ENCODE measurements around the gene DCPS.

The DCPS gene

DNA sequence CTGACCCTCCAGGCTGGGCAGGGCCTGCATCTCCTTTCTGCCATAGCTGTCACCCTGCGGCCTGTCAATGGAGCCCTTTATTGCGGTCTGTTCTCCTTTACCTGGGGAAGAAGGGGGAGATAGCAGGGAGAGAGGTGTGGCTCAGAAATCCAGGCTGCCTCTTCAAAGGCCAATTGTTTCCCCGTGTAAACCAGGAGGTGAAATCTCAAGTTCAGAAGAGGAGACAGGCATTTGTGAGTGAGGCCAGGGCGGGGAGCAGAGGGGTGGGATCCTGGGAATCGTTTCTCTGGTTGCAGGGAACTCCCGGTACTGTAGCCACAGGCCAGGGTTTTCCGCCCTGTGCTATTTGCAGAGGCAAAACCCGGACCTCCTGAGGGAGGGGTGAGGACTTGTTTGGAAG lies 9.1 kb downstream of the DCPS start:
- Histone ChIP-seq H3K4me1 (ENCODE audit: control insufficient read depth, low read depth, low read length) (no peaks in the 10 kb centered on the region), H3K36me3 (ENCODE audit: control insufficient read depth, low read depth, low read length) (peaks cover 5% of the 10 kb centered on the region), H3K9ac (ENCODE audit: low read length) (no peak overlapping the region), H3K27me3 (ENCODE audit: control insufficient read depth, insufficient read depth, low read length) (no peaks in the 10 kb centered on the region), H3K4me3 (ENCODE audit: low read length) (no peak overlapping the region), H3K27ac (ENCODE audit: low read length) (no peak overlapping the region), H3K9me3 (ENCODE audit: control insufficient read depth, low read depth, low read length) (no peaks in the 10 kb centered on the region)

DNA sequence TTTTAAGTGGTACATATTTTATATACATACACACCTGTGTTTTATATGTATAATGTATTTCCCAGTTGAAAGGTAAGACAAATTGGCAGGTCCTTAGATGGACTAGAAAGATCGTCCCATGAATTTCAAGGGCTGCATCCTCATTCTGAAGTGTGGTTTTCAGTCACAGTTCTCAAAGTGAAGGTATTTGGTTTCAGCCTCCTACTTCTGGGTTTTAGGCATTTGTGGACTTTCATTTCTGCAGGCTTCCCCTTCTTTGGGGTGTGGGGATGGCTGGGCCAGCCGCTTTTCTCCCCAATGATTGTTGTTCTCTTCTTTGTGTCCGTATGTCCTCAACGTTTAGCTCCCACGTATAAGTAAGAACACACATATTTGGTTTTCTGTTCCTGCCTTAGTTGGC lies 10.0 kb downstream of the DCPS start:
- Histone ChIP-seq H3K4me1 (ENCODE audit: control insufficient read depth, low read depth, low read length) (no peaks in the 10 kb centered on the region), H3K27ac (ENCODE audit: low read length) (no peak overlapping the region), H3K4me3 (ENCODE audit: low read length) (no peak overlapping the region), H3K9me3 (ENCODE audit: control insufficient read depth, low read depth, low read length) (no peaks in the 10 kb centered on the region), H3K9ac (ENCODE audit: low read length) (no peak overlapping the region), H3K36me3 (ENCODE audit: control insufficient read depth, low read depth, low read length) (peaks cover 5% of the 10 kb centered on the region), H3K27me3 (ENCODE audit: control insufficient read depth, insufficient read depth, low read length) (no peaks in the 10 kb centered on the region)

DNA sequence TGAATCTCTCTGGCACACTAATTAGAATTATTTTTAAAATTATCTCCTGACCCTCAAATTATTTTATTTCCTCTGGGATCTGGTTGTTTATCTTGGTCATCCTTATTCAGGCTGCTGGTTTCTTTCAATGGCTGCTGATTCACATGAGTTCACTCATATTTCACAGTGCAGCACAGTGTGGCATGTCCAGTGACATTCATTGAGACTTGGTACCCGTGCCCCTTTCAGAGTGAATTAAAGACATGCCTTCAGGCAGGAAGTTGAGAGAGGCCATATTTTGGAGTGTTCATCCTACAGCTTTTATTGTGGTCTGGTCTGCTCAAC lies 13.5 kb downstream of the DCPS start:
- Histone ChIP-seq H3K4me3 (ENCODE audit: low read length) (no peak overlapping the region), H3K27me3 (ENCODE audit: control insufficient read depth, insufficient read depth, low read length) (no peaks in the 10 kb centered on the region), H3K9me3 (ENCODE audit: control insufficient read depth, low read depth, low read length) (no peaks in the 10 kb centered on the region), H3K36me3 (ENCODE audit: control insufficient read depth, low read depth, low read length) (peaks cover 5% of the 10 kb centered on the region), H3K4me1 (ENCODE audit: control insufficient read depth, low read depth, low read length) (no peaks in the 10 kb centered on the region), H3K9ac (ENCODE audit: low read length) (no peak overlapping the region), H3K27ac (ENCODE audit: low read length) (no peak overlapping the region)

DNA sequence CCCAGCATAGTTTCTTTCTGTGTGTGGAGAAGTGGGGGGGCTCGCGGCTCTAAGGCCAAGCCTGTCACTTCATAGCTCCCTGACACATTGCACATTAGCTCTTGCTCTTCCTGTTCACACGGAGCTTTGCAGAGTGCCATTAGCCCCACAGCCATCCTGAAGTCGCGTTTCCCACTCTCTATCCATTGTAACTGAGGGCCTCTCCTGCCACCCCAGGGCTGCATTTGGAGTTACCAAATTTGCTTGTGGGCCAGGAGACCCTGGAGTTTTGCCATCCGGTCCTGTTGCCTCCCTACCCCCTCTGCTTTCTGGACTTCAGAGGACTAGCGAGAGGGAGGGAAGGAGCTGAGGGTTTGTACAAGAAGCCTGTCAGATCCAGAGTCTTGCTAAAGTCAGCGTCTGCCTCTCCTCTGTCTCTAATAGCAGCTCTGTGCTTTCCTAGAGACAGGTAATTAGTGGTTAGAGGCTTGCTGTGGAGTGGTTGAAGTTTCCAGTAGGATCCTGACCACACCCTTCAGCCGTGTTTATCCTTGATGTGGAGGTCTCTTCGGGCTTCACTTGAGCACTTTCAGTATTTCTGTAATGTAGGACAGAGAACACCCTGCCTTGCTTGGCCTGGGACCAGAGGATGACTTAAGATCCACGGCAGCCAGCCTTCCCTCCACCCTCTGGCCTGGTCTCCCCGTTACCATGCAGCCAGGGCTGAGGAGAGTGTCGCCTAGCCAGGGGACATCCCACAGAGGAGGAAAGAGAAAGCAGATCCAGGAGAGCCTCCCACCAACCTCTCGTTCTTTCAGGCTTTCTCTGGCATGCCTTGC lies 14.1 kb downstream of the DCPS start:
- H3K4me1 ChIP-seq (ENCODE audit: control insufficient read depth, low read depth, low read length): no peaks in the 10 kb centered on the region
- peaks cover 5% of the 10 kb centered on the region for H3K36me3 ChIP-seq (ENCODE audit: control insufficient read depth, low read depth, low read length)
- no peak overlapping the region for H3K9ac ChIP-seq (ENCODE audit: low read length)
- H3K27ac ChIP-seq (ENCODE audit: low read length): no peak overlapping the region
- H3K4me3 ChIP-seq (ENCODE audit: low read length): no peak overlapping the region
- H3K27me3 ChIP-seq (ENCODE audit: control insufficient read depth, insufficient read depth, low read length): no peaks in the 10 kb centered on the region
- no peaks in the 10 kb centered on the region for H3K9me3 ChIP-seq (ENCODE audit: control insufficient read depth, low read depth, low read length)

DNA sequence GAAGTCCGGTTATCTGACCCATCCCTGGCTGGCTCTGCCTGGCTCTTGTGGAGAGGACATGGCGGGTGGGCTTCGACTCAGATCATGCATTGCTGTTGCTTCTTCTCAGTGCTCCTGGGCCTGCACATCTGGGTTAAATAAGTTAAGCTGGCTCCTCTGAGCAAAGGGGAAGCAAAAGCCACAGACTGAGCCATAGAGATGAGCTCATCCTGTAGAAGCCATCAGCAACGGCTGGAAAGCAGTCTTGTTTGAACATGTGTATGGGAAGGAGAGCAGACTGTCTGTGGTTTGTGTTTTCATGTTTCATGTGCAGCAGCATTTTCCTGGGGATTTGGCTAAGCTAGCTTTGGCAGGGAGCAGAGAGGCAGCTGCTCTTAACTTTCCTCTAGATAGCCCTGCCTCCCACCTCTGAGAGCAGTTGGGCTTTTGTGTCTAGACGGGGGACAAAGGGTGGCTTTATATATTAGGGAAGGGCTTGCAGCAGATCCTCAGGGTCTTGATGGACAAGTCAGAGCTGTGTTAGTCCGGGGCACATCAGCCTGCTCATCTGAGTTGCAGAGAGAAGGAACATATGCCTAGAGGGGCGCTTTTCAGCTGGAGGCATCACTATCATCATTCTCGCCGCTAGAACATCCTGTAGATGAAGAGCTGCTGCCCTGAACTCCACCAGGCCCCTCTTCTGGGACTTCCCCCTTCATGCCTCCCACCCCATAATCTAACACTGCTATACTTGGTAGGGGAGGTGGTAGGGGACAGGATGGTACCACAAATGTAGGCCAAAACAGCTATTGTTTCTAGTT lies 14.9 kb downstream of the DCPS start:
- Histone ChIP-seq H3K36me3 (ENCODE audit: control insufficient read depth, low read depth, low read length) (peaks cover 5% of the 10 kb centered on the region), H3K4me1 (ENCODE audit: control insufficient read depth, low read depth, low read length) (no peaks in the 10 kb centered on the region), H3K27ac (ENCODE audit: low read length) (no peak overlapping the region), H3K27me3 (ENCODE audit: control insufficient read depth, insufficient read depth, low read length) (no peaks in the 10 kb centered on the region), H3K9me3 (ENCODE audit: control insufficient read depth, low read depth, low read length) (no peaks in the 10 kb centered on the region), H3K9ac (ENCODE audit: low read length) (no peak overlapping the region), H3K4me3 (ENCODE audit: low read length) (no peak overlapping the region)

DNA sequence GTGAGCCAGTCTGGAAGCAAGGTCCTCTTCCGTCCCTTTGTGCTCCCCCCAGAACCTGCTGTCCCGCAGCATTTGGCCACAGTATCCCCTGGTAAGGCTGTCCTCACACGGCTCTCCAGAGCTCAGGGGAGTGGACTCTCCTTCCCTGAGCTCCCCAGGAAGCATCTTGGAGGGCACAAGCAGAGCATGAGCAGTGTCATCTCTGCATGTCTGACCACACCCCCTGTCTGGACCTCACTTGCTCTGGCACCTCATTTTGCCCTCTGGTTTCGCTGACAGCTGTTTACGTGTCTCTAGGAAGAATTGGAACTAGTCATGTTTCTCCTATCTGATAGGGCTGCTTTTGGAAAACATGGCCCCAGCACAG lies 15.5 kb downstream of the DCPS start:
- Histone ChIP-seq H3K27me3 (ENCODE audit: control insufficient read depth, insufficient read depth, low read length) (no peaks in the 10 kb centered on the region), H3K9ac (ENCODE audit: low read length) (no peak overlapping the region), H3K27ac (ENCODE audit: low read length) (no peak overlapping the region), H3K9me3 (ENCODE audit: control insufficient read depth, low read depth, low read length) (no peaks in the 10 kb centered on the region), H3K36me3 (ENCODE audit: control insufficient read depth, low read depth, low read length) (peaks cover under 1% of the 10 kb centered on the region), H3K4me1 (ENCODE audit: control insufficient read depth, low read depth, low read length) (no peaks in the 10 kb centered on the region), H3K4me3 (ENCODE audit: low read length) (no peak overlapping the region)

DNA sequence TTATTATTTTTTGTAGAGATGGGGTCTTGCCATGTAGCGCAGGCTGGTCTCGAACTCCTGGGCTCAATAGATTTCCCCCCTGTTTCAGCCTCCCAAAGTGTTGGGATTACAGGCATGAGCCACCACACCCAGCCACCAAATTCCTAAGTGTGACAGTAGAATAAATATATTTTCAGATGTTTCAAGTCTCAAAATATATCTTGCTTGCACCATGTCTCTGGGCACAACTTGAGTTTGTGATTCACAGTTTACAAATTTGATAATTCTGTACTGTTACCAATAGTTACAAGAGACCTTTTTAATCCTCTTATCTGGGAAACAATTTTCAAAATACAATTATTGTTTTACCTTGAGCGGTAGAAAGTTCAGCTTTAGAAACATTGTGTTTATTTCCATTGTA lies 19.1 kb downstream of the DCPS start:
- Histone ChIP-seq H3K27ac (ENCODE audit: low read length) (no peak overlapping the region), H3K27me3 (ENCODE audit: control insufficient read depth, insufficient read depth, low read length) (no peaks in the 10 kb centered on the region), H3K4me3 (ENCODE audit: low read length) (no peak overlapping the region), H3K9me3 (ENCODE audit: control insufficient read depth, low read depth, low read length) (no peaks in the 10 kb centered on the region), H3K4me1 (ENCODE audit: control insufficient read depth, low read depth, low read length) (no peaks in the 10 kb centered on the region), H3K36me3 (ENCODE audit: control insufficient read depth, low read depth, low read length) (no peaks in the 10 kb centered on the region), H3K9ac (ENCODE audit: low read length) (no peak overlapping the region)

DNA sequence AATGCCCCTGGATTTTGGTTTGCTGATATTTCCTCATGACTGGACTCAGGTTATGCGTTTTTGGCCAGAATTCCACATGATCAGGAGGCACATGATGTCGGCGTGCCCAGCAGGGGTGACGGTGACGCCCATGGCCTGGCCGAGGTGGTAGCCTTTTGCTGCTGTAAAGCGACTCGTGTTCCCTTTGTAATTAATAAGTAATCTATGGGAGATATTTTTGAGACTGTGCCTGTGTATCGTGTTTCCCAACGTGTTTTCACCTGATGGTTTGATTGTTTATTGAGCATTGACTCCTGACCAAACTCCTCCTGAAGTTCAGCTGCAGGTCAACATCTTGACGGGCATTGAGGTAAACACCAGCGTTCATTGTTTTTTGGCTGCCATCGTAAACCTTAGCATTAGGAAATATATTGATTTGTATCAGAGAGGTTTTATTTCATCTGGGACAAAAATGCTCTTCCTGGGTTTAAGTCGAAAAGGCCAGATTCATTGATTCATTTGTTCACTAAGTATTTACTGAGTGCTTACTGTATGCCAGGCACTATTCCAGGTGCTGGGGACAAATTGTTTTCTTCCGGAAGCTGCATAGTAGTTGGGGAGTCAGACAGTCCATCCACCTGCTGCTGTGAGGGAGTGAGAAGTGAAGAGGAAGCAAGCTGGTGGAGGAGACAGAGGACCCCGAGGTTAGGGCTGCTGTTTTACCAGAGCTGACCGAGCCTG lies 23.6 kb downstream of the DCPS start:
- Histone ChIP-seq H3K9ac (ENCODE audit: low read length) (no peak overlapping the region), H3K27ac (ENCODE audit: low read length) (no peak overlapping the region), H3K36me3 (ENCODE audit: control insufficient read depth, low read depth, low read length) (no peaks in the 10 kb centered on the region), H3K4me1 (ENCODE audit: control insufficient read depth, low read depth, low read length) (no peaks in the 10 kb centered on the region), H3K9me3 (ENCODE audit: control insufficient read depth, low read depth, low read length) (no peaks in the 10 kb centered on the region), H3K27me3 (ENCODE audit: control insufficient read depth, insufficient read depth, low read length) (no peaks in the 10 kb centered on the region), H3K4me3 (ENCODE audit: low read length) (no peak overlapping the region)

DNA sequence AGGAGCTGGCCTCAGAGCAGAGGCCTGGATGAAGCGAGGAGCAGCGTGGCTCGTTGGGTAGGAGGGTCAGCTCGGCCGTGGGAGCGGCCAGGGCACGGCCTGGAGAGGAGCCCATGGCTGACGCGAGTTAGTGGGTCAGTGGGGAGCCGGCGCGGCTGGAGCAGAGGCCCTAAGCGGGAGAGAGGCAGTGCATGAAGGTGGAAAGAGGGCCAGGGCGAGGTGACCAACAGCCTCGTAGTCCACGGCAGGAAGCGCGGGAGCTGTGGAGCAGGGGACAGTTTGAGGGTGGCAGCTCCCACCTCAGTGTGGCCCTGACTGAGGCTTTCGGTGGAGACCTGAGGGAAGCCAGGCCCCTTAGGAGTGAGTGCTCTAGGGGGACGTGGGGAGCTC lies 24.1 kb downstream of the DCPS start:
- no peaks in the 10 kb centered on the region for H3K36me3 ChIP-seq (ENCODE audit: control insufficient read depth, low read depth, low read length)
- H3K27me3 ChIP-seq (ENCODE audit: control insufficient read depth, insufficient read depth, low read length): no peaks in the 10 kb centered on the region
- H3K9me3 ChIP-seq (ENCODE audit: control insufficient read depth, low read depth, low read length): no peaks in the 10 kb centered on the region
- no peaks in the 10 kb centered on the region for H3K4me1 ChIP-seq (ENCODE audit: control insufficient read depth, low read depth, low read length)
- no peak overlapping the region for H3K9ac ChIP-seq (ENCODE audit: low read length)
- H3K4me3 ChIP-seq (ENCODE audit: low read length): no peak overlapping the region
- no peak overlapping the region for H3K27ac ChIP-seq (ENCODE audit: low read length)

DNA sequence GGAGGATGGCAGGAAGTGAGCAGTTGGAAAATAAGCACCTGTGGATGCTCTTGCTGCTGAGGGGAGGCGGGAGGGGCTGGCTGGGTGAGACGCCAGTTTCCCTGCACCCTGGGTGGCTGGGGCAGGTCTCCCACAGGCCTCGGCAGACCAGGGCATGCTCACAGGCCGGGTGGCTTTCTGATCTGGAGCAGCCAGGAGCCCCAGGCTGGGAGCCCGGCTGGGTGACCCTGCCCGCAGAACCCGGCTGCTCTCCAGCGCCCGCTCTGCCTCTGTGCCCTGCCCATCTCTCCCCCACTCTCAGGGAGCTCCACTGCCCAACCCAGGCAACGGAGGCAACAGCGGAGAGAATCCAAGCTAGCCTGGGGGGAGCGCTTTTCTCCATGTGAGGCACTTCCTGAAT lies 24.6 kb downstream of the DCPS start:
- Histone ChIP-seq H3K9ac (ENCODE audit: low read length) (no peak overlapping the region), H3K4me3 (ENCODE audit: low read length) (no peak overlapping the region), H3K27me3 (ENCODE audit: control insufficient read depth, insufficient read depth, low read length) (no peaks in the 10 kb centered on the region), H3K36me3 (ENCODE audit: control insufficient read depth, low read depth, low read length) (no peaks in the 10 kb centered on the region), H3K4me1 (ENCODE audit: control insufficient read depth, low read depth, low read length) (no peaks in the 10 kb centered on the region), H3K9me3 (ENCODE audit: control insufficient read depth, low read depth, low read length) (no peaks in the 10 kb centered on the region), H3K27ac (ENCODE audit: low read length) (no peak overlapping the region)

DNA sequence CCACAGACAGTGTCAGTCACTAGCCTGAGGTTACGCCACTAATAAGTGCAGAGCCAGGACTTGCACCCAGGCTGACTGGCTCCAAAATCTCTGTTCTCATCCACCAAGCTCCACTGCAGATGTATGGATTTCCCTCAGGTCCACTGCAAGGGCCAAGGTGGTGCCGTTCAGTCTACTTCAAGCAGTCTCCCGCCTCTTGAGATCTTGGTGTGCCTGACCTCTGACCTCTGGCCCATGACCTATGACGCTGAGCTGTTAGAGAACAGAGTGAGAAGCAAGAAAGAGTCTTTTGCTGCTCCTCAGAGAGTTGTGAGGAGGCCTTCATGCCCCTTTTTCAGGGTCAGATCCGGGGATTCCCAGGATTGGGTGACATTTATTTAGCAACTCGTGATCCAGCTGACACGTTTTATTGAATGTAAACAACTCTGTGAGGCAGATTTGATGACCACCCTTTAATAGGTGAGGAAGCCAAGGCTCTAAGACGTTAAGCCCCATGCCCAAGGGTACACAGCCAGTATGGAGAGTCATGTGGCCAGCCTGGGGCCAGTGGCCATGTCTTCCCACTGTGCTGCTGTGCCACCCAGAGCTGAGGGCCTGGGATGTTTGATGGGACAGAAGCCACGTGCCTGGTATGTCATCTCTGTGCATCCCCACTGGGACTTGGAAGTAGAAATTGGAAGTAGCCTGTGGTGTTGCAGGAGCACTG lies 25.2 kb downstream of the DCPS start:
- H3K9ac ChIP-seq (ENCODE audit: low read length): no peak overlapping the region
- no peaks in the 10 kb centered on the region for H3K36me3 ChIP-seq (ENCODE audit: control insufficient read depth, low read depth, low read length)
- no peaks in the 10 kb centered on the region for H3K27me3 ChIP-seq (ENCODE audit: control insufficient read depth, insufficient read depth, low read length)
- no peak overlapping the region for H3K4me3 ChIP-seq (ENCODE audit: low read length)
- H3K4me1 ChIP-seq (ENCODE audit: control insufficient read depth, low read depth, low read length): no peaks in the 10 kb centered on the region
- H3K27ac ChIP-seq (ENCODE audit: low read length): no peak overlapping the region
- H3K9me3 ChIP-seq (ENCODE audit: control insufficient read depth, low read depth, low read length): no peaks in the 10 kb centered on the region

Measured in iPS-18a (cell line).